ENCODE data around the gene CREBL2.

CREBL2 gene

GRCh38 chr12:12682284-12682683, 70.6 kb downstream of the CREBL2 start:
- Histone ChIP-seq H3K79me1 (ENCODE audit: low read length) (no peaks in the 10 kb centered on the region), H3K23ac (ENCODE audit: low read length) (no peak overlapping the region), H3K79me2 (ENCODE audit: control insufficient read depth, insufficient read depth, low read length, poor library complexity) (no peaks in the 10 kb centered on the region), H4K12ac (ENCODE audit: low read depth, low read length) (no peak overlapping the region), H4K8ac (ENCODE audit: low read depth, low read length) (no peak overlapping the region), H3K36me3 (ENCODE audit: control insufficient read depth in 1 of 2, insufficient read depth in 2 of 2, low read length in 2 of 2) (no peaks in the 10 kb centered on the region), H3K4me2 (ENCODE audit: low read length) (no peak overlapping the region), H3K27ac (ENCODE audit: low read depth, low read length) (no peak overlapping the region), H4K91ac (ENCODE audit: low read depth, low read length) (no peak overlapping the region), H2BK12ac (ENCODE audit: low read length) (no peak overlapping the region), H3K9me3 (ENCODE audit: insufficient read depth, low read depth, low read length) (no peaks in the 10 kb centered on the region), H2BK5ac (ENCODE audit: low read depth, low read length, poor library complexity) (no peak overlapping the region), H2BK120ac (ENCODE audit: insufficient read depth, low read length, poor library complexity) (no peak overlapping the region), H3K4ac (ENCODE audit: low read depth, low read length) (no peak overlapping the region), H3K9ac (ENCODE audit: low read length) (no peak overlapping the region), H2AK5ac (ENCODE audit: low read length) (no peak overlapping the region), H3K4me1 (ENCODE audit: control insufficient read depth in 1 of 2, insufficient read depth in 2 of 2, low read length in 2 of 2) (peaks cover 0 to 2% of the 10 kb centered on the region in 2 experiments), H3K4me3 (ENCODE audit: low read depth, low read length) (no peak overlapping the region), H3K27me3 (ENCODE audit: insufficient read depth, low read length) (no peaks in the 10 kb centered on the region), H3K14ac (ENCODE audit: low read length) (no peak overlapping the region), H2AFZ (ENCODE audit: insufficient read depth, low read length, poor library complexity) (no peak overlapping the region), H3K18ac (ENCODE audit: low read length) (no peak overlapping the region)
- DNase-seq = no peak

- no peaks in the 10 kb centered on the region for H3K9me3 ChIP-seq (ENCODE audit: insufficient read depth, low read depth, low read length)
- no peak overlapping the region for H4K91ac ChIP-seq (ENCODE audit: low read depth, low read length)
- no peak overlapping the region for H2BK12ac ChIP-seq (ENCODE audit: low read length)
- no peak for DNase-seq
- H3K27ac ChIP-seq (ENCODE audit: low read depth, low read length) = no peak overlapping the region
- H3K18ac ChIP-seq (ENCODE audit: low read length) = no peak overlapping the region
- no peak overlapping the region for H2BK5ac ChIP-seq (ENCODE audit: low read depth, low read length, poor library complexity)
- H3K4me1 ChIP-seq (ENCODE audit: control insufficient read depth in 1 of 2, insufficient read depth in 2 of 2, low read length in 2 of 2) = peaks cover 0 to 2% of the 10 kb centered on the region in 2 experiments
- no peak overlapping the region for H3K14ac ChIP-seq (ENCODE audit: low read length)
- H3K79me1 ChIP-seq (ENCODE audit: low read length) = no peaks in the 10 kb centered on the region
- no peak overlapping the region for H3K4me3 ChIP-seq (ENCODE audit: low read depth, low read length)
- WGBS (ENCODE audit: extremely low coverage, insufficient coverage, insufficient read length) = no CpG with 5 or more reads among the region's 4 CpGs
- H3K23ac ChIP-seq (ENCODE audit: low read length) = no peak overlapping the region
- H4K8ac ChIP-seq (ENCODE audit: low read depth, low read length) = no peak overlapping the region
- no peaks in the 10 kb centered on the region for H3K79me2 ChIP-seq (ENCODE audit: control insufficient read depth, insufficient read depth, low read length, poor library complexity)
- H3K4ac ChIP-seq (ENCODE audit: low read depth, low read length) = no peak overlapping the region
- H2AFZ ChIP-seq (ENCODE audit: insufficient read depth, low read length, poor library complexity) = no peak overlapping the region
- H4K12ac ChIP-seq (ENCODE audit: low read depth, low read length) = no peak overlapping the region
- no peak overlapping the region for H3K9ac ChIP-seq (ENCODE audit: low read length)
- no peaks in the 10 kb centered on the region for H3K27me3 ChIP-seq (ENCODE audit: insufficient read depth, low read length)
- no peak overlapping the region for H2BK120ac ChIP-seq (ENCODE audit: insufficient read depth, low read length, poor library complexity)
- no peaks in the 10 kb centered on the region for H3K36me3 ChIP-seq (ENCODE audit: control insufficient read depth in 1 of 2, insufficient read depth in 2 of 2, low read length in 2 of 2)
- no peak overlapping the region for H2AK5ac ChIP-seq (ENCODE audit: low read length)
- H3K4me2 ChIP-seq (ENCODE audit: low read length) = no peak overlapping the region
Measured at GRCh38 chr12:12683136-12683697, 71.5 kb downstream of the CREBL2 start.

GRCh38 chr12:12683725-12684124, 72.0 kb downstream of the CREBL2 start:
- Histone ChIP-seq H2BK12ac (ENCODE audit: low read length) (no peak overlapping the region), H3K27ac (ENCODE audit: low read depth, low read length) (no peak overlapping the region), H3K4me3 (ENCODE audit: low read depth, low read length) (no peak overlapping the region), H4K12ac (ENCODE audit: low read depth, low read length) (no peak overlapping the region), H3K18ac (ENCODE audit: low read length) (no peak overlapping the region), H3K4me1 (ENCODE audit: control insufficient read depth in 1 of 2, insufficient read depth in 2 of 2, low read length in 2 of 2) (peaks cover 0 to 2% of the 10 kb centered on the region in 2 experiments), H4K91ac (ENCODE audit: low read depth, low read length) (no peak overlapping the region), H3K9me3 (ENCODE audit: insufficient read depth, low read depth, low read length) (no peaks in the 10 kb centered on the region), H2AK5ac (ENCODE audit: low read length) (no peak overlapping the region), H2AFZ (ENCODE audit: insufficient read depth, low read length, poor library complexity) (no peak overlapping the region), H3K79me2 (ENCODE audit: control insufficient read depth, insufficient read depth, low read length, poor library complexity) (no peaks in the 10 kb centered on the region), H3K14ac (ENCODE audit: low read length) (no peak overlapping the region), H3K9ac (ENCODE audit: low read length) (no peak overlapping the region), H3K36me3 (ENCODE audit: control insufficient read depth in 1 of 2, insufficient read depth in 2 of 2, low read length in 2 of 2) (no peaks in the 10 kb centered on the region), H3K79me1 (ENCODE audit: low read length) (no peaks in the 10 kb centered on the region), H2BK120ac (ENCODE audit: insufficient read depth, low read length, poor library complexity) (no peak overlapping the region), H2BK5ac (ENCODE audit: low read depth, low read length, poor library complexity) (no peak overlapping the region), H3K4ac (ENCODE audit: low read depth, low read length) (no peak overlapping the region), H3K23ac (ENCODE audit: low read length) (no peak overlapping the region), H3K4me2 (ENCODE audit: low read length) (peak overlapping the region; percentile 63), H3K27me3 (ENCODE audit: insufficient read depth, low read length) (no peaks in the 10 kb centered on the region), H4K8ac (ENCODE audit: low read depth, low read length) (no peak overlapping the region)
- DNase-seq = no peak
- no CpG with 5 or more reads among the region's 3 CpGs for WGBS (ENCODE audit: extremely low coverage, insufficient coverage, insufficient read length)

- no peak overlapping the region for H3K9ac ChIP-seq (ENCODE audit: low read length)
- H3K23ac ChIP-seq (ENCODE audit: low read length) = no peak overlapping the region
- H4K12ac ChIP-seq (ENCODE audit: low read depth, low read length) = no peak overlapping the region
- no CpG with 5 or more reads among the region's 5 CpGs for WGBS (ENCODE audit: extremely low coverage, insufficient coverage, insufficient read length)
- peak overlapping the region; percentile 63 for H3K4me2 ChIP-seq (ENCODE audit: low read length)
- peak in 1 of 2 donors; percentile 35 for DNase-seq
- H2BK12ac ChIP-seq (ENCODE audit: low read length) = no peak overlapping the region
- no peak overlapping the region for H4K8ac ChIP-seq (ENCODE audit: low read depth, low read length)
- H2AFZ ChIP-seq (ENCODE audit: insufficient read depth, low read length, poor library complexity) = no peak overlapping the region
- no peaks in the 10 kb centered on the region for H3K9me3 ChIP-seq (ENCODE audit: insufficient read depth, low read depth, low read length)
- no peaks in the 10 kb centered on the region for H3K79me1 ChIP-seq (ENCODE audit: low read length)
- H3K27ac ChIP-seq (ENCODE audit: low read depth, low read length) = peak overlapping the region; percentile 28
- H3K36me3 ChIP-seq (ENCODE audit: control insufficient read depth in 1 of 2, insufficient read depth in 2 of 2, low read length in 2 of 2) = no peaks in the 10 kb centered on the region
- no peak overlapping the region for H2BK5ac ChIP-seq (ENCODE audit: low read depth, low read length, poor library complexity)
- no peak overlapping the region for H4K91ac ChIP-seq (ENCODE audit: low read depth, low read length)
- H3K18ac ChIP-seq (ENCODE audit: low read length) = no peak overlapping the region
- peaks cover 0 to 2% of the 10 kb centered on the region in 2 experiments for H3K4me1 ChIP-seq (ENCODE audit: control insufficient read depth in 1 of 2, insufficient read depth in 2 of 2, low read length in 2 of 2)
- H2AK5ac ChIP-seq (ENCODE audit: low read length) = no peak overlapping the region
- no peak overlapping the region for H2BK120ac ChIP-seq (ENCODE audit: insufficient read depth, low read length, poor library complexity)
- no peaks in the 10 kb centered on the region for H3K79me2 ChIP-seq (ENCODE audit: control insufficient read depth, insufficient read depth, low read length, poor library complexity)
- H3K4ac ChIP-seq (ENCODE audit: low read depth, low read length) = no peak overlapping the region
- no peak overlapping the region for H3K4me3 ChIP-seq (ENCODE audit: low read depth, low read length)
- no peak overlapping the region for H3K14ac ChIP-seq (ENCODE audit: low read length)
- H3K27me3 ChIP-seq (ENCODE audit: insufficient read depth, low read length) = no peaks in the 10 kb centered on the region
Measured at GRCh38 chr12:12684375-12685106, 72.9 kb downstream of the CREBL2 start.
